Measurements from ENCODE around the gene GRAMD2B. TPM values are rescaled to one million over a fixed set of nuclear protein-coding genes. Genes with fewer than 3 reads are reported as not detected.

Gene GRAMD2B
- total RNA-seq, 1 experiment from 2014 or later = 7.2 TPM

DNA sequence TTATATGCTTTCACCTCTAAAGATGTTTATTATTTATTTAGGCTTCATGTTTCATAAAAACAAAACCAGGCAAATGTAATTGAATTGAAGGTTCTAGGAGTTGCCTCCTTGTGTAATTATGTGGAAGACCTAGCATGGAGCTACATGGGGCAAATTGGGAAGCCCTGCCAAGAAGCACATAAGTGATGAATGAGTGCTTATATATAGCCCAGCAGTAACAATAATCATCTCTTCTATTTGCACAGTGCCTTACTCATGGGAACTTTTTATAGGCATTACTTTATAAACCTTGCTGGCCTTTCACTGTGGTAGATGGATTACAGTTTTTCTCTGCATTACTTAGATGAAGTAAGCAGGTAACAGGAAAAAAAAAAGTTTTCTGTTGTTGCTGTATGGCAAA lies 40.0 kb upstream of the GRAMD2B start:
- H3K9me3 ChIP-seq (ENCODE audit: control insufficient read depth in 1 of 2, insufficient read depth in 1 of 2, low read depth in 1 of 2, low read length in 2 of 2) = no peaks in the 10 kb centered on the region; a peak in 1 of 4 replicates
- H3K9me2 ChIP-seq (ENCODE audit: insufficient read depth) = no peaks in the 10 kb centered on the region
- H3K9ac ChIP-seq (ENCODE audit: low read length) = no peak overlapping the region
- no peaks in the 10 kb centered on the region for H3K27me3 ChIP-seq (ENCODE audit: insufficient read depth, low read length)
- H3K4me3 ChIP-seq (replicated peaks in 1 of 2; ENCODE audit: low read depth in 1 of 2, low read length in 2 of 2) = no peak overlapping the region
- H3K79me2 ChIP-seq (ENCODE audit: insufficient read depth, low read length) = no peaks in the 10 kb centered on the region
- TF ChIP-seq, protein P1, sequence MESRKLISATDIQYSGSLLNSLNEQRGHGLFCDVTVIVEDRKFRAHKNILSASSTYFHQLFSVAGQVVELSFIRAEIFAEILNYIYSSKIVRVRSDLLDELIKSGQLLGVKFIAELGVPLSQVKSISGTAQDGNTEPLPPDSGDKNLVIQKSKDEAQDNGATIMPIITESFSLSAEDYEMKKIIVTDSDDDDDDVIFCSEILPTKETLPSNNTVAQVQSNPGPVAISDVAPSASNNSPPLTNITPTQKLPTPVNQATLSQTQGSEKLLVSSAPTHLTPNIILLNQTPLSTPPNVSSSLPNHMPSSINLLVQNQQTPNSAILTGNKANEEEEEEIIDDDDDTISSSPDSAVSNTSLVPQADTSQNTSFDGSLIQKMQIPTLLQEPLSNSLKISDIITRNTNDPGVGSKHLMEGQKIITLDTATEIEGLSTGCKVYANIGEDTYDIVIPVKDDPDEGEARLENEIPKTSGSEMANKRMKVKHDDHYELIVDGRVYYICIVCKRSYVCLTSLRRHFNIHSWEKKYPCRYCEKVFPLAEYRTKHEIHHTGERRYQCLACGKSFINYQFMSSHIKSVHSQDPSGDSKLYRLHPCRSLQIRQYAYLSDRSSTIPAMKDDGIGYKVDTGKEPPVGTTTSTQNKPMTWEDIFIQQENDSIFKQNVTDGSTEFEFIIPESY (IDR thresholded peaks at IDR 0.05; ENCODE audit: extremely low read depth, insufficient replicate concordance, low read length) = no peak
- TF ChIP-seq ZFX (IDR thresholded peaks at IDR 0.05) (no peak), RAD21 (IDR thresholded peaks at IDR 0.05; ENCODE audit: low read depth) (no peak), YY1 (IDR thresholded peaks at IDR 0.05; ENCODE audit: extremely low read depth, insufficient replicate concordance, low read depth, low read length) (no peak), SRF (IDR thresholded peaks at IDR 0.05; ENCODE audit: low read depth) (no peak), TCF7L2 (IDR thresholded peaks at IDR 0.05; ENCODE audit: borderline replicate concordance, extremely low read depth, insufficient read depth, insufficient read length) (no peak), CBX3 (IDR thresholded peaks at IDR 0.05; ENCODE audit: low read depth) (no peak), ZNF274 (IDR thresholded peaks at IDR 0.05; ENCODE audit: low read depth, low read length) (no peak), ELF1 (IDR thresholded peaks at IDR 0.05; ENCODE audit: borderline replicate concordance, low read depth) (no peak), FOSL1 (IDR thresholded peaks at IDR 0.05; ENCODE audit: low read depth) (no peak), SIN3A (IDR thresholded peaks at IDR 0.05; ENCODE audit: low read depth) (no peak)
- TF ChIP-seq, protein P2, sequence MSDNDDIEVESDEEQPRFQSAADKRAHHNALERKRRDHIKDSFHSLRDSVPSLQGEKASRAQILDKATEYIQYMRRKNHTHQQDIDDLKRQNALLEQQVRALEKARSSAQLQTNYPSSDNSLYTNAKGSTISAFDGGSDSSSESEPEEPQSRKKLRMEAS (IDR thresholded peaks at IDR 0.05) = no peak
- TF ChIP-seq, protein P3, sequence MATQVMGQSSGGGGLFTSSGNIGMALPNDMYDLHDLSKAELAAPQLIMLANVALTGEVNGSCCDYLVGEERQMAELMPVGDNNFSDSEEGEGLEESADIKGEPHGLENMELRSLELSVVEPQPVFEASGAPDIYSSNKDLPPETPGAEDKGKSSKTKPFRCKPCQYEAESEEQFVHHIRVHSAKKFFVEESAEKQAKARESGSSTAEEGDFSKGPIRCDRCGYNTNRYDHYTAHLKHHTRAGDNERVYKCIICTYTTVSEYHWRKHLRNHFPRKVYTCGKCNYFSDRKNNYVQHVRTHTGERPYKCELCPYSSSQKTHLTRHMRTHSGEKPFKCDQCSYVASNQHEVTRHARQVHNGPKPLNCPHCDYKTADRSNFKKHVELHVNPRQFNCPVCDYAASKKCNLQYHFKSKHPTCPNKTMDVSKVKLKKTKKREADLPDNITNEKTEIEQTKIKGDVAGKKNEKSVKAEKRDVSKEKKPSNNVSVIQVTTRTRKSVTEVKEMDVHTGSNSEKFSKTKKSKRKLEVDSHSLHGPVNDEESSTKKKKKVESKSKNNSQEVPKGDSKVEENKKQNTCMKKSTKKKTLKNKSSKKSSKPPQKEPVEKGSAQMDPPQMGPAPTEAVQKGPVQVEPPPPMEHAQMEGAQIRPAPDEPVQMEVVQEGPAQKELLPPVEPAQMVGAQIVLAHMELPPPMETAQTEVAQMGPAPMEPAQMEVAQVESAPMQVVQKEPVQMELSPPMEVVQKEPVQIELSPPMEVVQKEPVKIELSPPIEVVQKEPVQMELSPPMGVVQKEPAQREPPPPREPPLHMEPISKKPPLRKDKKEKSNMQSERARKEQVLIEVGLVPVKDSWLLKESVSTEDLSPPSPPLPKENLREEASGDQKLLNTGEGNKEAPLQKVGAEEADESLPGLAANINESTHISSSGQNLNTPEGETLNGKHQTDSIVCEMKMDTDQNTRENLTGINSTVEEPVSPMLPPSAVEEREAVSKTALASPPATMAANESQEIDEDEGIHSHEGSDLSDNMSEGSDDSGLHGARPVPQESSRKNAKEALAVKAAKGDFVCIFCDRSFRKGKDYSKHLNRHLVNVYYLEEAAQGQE (IDR thresholded peaks at IDR 0.05; ENCODE audit: low read depth) = no peak
- DNase-seq (ENCODE audit: low read depth, low spot score) = no peak
- no TSS peak for BruUV-seq (replicated peaks)
- ChIA-PET POLR2A (no interaction called here), RAD21 (ENCODE audit: low non-redundant PET in 1 of 2, low total read pairs in 2 of 2, uncharacterized antibody in 2 of 2, unreplicated experiment in 2 of 2) (no interaction called here), CTCF (no interaction called here)
- no peak overlapping the region for H3K4me2 ChIP-seq (ENCODE audit: low read length)
- H2AFZ ChIP-seq (ENCODE audit: low read depth, low read length, poor library complexity, severe bottlenecking) = no peak overlapping the region
- no peak overlapping the region for H3K27ac ChIP-seq (ENCODE audit: low read depth, low read length)
- no peaks in the 10 kb centered on the region for H3K36me3 ChIP-seq (ENCODE audit: control insufficient read depth in 1 of 2, insufficient read depth in 2 of 2, low read length in 2 of 2)
- peaks cover 13 to 15% of the 10 kb centered on the region in 2 experiments for H3K4me1 ChIP-seq (ENCODE audit: control insufficient read depth in 1 of 2, insufficient read depth in 2 of 2, low read length in 2 of 2)
- intact Hi-C loops (cut with micrococcal nuclease) = no loop called here
- no peak for ATAC-seq
- no peaks in the 10 kb centered on the region for H4K20me1 ChIP-seq (ENCODE audit: insufficient read depth)
